GM18519 (cell line): ENCODE measurements around the gene VRK1.
"Not testable (repeated sequence)": the region's sequence is repeated elsewhere in the genome, so short reads cannot be mapped to it uniquely, and the experiment has no call there.

Experiments
- ATAC-seq: cut with Tn5 transposase; IDR thresholded peaks from one replicate; pipeline ENCODE4 v1.9.1; 2021; ENCODE audit warnings: mild to moderate bottlenecking, moderate library complexity; ENCODE audit not compliant: unreplicated experiment, low FRiP score

Gene VRK1

GRCh38 chr14:96796851-96797581 lies at the start of gene VRK1:
Gene VRK1 (plus strand): TSS chr14:96797382. CDS start chr14:96833472, 36,090 bp downstream.
- peak; percentile 94 for ATAC-seq

- no peak for ATAC-seq
Observed at GRCh38 chr14:96747608-96748007, 49.6 kb upstream of the VRK1 start.

DNA sequence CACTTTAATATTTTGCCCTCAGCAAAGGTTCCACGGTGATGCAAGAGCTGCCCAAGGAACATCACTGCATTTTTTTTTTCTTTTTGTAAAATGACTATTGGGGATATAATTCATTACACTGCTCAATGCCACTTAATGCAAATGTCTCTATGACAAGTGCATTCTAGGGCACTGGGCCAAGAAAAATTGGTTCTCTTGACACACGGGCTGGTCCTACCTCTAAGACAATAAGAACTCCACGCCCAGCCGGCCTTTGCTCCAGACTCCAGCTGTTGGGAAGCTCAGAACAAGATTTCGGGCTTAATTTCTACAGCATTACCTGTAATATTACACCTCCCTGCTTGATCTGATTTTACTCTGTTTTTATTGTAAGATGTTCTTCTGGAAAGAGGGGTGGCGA lies 48.8 kb upstream of the VRK1 start:
- ATAC-seq = no peak

- no peak for ATAC-seq
Observed at GRCh38 chr14:96751505-96751904, 45.7 kb upstream of the VRK1 start.

DNA sequence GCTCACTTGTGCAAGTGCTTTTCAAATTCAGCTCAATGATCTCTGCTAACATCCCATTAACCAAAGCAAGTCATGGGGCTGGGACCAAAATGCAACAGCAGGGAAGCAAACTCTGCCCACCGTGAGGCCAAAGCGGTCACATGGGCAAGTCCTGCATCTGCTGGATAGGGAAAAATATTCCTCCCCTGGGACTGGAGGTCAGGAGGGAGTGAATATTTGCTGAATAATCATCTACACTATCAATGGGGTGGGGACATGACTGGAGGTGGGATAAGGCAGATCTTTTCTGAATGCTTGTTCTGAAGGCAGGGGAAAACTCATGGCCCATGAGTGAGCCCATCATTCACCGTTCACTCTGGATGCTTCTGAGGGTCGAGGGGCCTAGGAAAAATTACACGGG lies 45.1 kb upstream of the VRK1 start:
- ATAC-seq = no peak

DNA sequence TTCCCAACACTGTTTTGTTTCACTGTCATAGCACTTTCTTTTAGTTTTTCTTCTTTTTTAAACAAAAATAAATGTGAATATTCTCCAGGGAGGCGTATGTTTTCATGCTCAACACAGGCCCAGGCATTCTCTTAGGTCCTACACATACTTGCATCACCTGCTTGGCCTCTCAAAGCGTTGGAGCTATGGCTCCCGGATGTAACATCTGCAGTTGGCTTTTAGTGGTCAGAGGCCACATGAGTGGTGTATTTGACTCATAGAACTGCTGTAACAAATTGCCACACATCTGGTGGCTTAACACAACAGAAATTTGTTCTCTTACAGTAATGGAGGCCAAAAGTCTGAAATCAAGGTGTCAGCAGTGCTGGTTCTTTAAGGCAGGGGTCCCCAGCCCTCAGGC lies 44.6 kb upstream of the VRK1 start:
- no peak for ATAC-seq

- ATAC-seq = no peak
Observed at GRCh38 chr14:96754162-96754844, 42.9 kb upstream of the VRK1 start.

DNA sequence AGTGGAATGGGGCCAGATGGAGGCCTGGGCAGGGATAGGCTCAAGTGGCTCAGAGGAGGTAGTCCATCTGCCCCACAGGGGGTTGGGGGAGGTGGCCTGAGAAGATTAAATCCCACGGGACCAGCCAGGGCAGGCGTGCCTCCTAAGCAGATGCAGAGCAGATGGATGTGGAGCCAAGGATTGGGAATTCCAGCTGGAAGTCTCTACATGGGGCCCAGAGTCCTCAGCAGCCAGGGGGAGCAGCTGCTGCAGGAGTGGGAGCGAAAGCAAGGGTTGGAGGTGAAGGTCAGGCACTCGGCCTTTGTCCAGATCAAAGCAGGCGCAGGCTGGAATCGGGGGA lies 42.4 kb upstream of the VRK1 start:
- ATAC-seq = no peak

DNA sequence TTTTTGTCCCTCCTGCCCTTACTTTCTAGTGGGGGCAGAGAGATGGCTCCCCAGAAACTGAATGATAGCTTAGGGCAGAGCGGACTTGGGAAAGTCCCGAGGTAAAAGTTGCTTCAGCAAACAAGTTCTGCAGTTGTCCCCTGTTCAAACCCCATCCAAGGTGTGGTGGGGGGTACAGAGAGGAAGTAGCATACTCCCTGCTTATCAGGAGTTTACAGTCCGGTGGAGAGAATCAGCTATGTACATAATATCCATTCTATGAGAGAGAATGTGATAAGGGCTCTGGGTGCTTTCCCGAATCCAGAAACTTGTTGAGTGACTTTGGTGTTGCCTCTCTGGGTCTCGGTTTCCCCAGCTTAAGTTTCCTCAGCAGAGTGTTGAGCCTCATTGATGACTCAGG lies 40.4 kb upstream of the VRK1 start:
- ATAC-seq = no peak

GRCh38 chr14:96757456-96757855 lies 39.7 kb upstream of the VRK1 start:
- no peak for ATAC-seq

GRCh38 chr14:96761066-96761465 lies 36.1 kb upstream of the VRK1 start:
- ATAC-seq = no peak

DNA sequence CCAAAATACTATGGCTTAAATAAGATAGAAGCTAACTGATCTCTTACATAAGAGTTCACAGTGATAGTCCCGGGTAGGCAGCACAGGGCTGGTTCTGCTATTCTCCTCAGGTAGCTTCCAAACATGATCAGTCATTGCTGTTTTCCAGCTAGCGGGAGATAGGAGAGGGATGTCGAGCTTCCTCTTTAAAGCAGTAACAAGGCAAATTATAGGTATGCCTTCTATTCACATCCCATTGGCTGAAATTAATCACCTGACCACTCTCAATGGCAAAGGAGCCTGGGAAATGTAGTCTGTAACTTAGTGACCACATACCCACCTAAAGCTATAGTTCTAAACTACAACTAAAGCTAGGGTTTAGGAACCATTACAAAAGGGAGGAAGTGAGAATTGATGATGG lies 34.5 kb upstream of the VRK1 start:
- peak; percentile 99 for ATAC-seq

DNA sequence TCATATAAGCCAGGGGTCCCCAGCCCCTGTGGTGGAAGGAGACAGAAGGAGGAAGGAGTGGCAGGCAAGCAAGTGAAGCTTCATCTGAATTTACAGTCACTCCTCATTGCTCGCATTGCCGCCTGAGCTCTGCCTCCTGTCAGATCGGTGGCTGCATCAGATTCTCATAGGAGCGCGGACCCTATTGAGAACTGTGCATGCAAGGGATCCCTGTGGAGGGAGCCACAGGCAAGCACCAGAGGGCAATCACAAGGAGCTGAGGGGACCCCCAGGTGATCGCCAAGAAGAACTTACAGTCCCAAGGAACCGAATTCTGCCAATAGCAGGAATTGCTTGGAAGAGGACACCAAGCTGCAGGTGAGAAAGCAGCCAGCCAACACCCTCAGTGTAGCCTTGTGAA lies 33.2 kb upstream of the VRK1 start:
- no peak for ATAC-seq

GRCh38 chr14:96765205-96765604 lies 32.0 kb upstream of the VRK1 start:
- not testable (repeated sequence) for ATAC-seq

DNA sequence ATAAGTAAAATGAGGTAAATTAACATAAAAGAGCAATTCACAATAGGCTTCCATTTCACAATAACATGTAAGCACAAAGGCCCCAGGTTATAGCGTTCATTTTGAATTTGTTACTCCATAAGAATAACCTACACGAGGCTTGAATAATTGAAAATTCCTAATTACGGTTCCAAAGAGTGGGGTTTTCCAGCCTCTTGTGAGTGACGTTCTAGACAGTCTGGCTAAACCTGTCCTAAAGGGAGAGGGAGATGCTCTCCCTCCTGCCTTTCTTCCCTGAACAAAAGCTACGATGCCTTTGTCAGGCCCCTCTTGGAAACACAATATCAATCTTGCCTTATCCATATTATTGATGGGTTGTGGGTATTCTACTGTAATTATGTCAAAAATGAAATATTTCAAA lies 24.3 kb upstream of the VRK1 start:
- no peak for ATAC-seq

DNA sequence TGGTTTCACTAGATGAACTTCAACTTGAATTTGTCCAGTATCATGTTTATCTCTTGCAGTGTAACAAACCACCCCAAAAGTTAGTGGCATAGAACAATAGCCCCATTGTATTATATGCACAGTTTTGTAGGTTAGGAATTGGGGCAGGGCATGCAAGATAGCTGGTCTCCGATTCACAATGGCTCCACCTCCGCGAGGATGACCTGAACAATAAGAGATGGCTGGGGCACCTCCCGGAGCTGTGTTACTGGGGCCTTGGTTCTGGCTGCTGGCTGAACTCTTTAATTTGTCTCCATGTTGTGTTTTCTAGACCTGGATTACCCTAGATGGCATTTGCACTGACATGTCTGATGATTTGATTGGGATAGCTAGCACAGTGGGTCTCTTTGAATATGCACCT lies 20.4 kb upstream of the VRK1 start:
- no peak for ATAC-seq

DNA sequence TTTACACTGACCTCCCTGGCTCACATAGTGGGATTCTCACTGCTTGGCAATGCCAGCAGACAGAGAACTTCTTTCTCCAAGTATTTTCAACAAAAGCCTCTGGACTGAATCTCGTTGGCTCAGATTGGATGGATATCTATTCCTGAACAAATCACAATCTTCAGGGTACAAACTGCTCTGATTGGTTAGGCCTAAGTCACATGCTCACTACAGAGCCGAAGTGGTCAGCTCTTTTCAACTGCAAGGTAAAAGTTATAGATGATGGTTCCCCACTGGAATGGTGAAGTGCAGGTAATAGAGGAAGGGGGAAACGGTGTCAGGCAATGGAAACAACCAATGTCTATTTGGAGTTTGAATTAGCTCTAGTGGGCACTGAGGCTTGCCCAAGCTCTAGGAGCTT lies 16.7 kb upstream of the VRK1 start:
- ATAC-seq = no peak

GRCh38 chr14:96781371-96781770 lies 15.8 kb upstream of the VRK1 start:
- ATAC-seq = no peak

DNA sequence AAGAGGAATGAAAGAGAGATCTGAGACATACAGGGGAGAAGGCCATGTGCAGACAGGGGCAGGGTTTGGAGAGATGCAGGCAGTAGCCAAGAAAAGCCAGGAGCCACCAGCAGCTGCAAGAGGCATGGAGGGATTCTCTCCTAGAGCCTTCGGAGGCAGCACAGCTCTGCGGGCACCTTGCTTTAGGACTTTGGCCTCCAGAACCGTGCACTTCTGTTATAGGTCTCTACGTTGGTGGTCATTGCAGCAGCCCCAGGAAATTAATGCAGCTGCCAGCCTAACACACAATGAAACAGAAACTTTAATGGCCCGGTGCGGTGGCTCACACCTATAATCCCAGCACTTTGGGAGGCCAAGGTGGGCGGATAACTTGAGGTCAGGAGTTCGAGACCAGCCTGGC lies 14.7 kb upstream of the VRK1 start:
- ATAC-seq = no peak

DNA sequence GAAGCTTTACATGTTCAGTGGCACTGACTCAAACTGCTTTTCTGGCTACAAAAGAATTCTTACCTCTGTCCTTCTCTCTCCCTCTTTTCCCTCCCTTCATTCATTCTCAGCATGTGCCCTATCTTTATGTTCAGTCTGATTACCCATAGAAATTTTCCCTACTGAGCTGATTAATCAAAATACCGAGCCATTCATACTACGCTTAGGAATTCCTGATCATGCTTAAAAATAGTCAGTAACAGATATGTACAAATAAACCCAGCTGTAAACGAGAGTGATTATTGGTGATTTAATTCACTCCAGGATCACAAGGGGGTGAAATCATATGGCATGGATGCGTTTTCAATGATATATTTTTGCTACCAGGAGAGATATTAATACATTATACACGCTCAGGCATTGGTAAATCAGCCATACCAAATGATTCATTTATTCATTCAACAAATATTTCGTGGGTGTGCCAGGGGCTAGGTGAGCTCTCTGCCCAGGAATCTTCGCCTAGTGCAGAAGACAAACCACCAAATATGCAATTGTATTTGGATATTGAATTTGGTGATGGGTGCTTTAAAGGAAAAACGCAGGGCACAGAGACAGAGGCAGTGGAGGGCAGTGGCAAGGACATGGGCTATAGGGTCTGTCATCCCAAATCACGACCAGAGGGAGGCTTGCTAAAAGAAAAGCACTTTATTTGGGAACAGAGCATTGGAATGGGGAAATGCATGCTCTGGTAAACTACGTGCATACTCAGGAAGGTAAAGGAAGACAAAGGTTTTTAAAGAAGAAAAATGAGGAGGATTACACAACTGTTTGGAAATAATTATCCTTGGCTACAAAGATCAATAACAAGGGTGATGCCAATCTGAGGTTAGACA lies 13.9 kb upstream of the VRK1 start:
- ATAC-seq = no peak

DNA sequence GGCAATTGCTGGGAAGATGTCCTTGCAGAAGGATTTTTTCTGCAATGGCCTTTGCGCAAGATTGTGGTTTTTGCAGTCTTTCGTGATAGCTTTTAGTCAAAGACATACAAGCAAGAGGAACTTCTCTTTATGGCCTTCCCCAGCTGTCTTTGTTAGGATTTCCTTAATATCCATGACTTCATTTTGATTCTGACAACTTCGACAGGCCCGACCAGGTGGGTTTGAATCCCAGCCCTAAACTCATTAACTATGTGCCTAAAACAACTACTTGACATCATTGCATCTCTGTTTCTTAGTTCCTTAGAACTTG lies 13.3 kb upstream of the VRK1 start:
- ATAC-seq = no peak

DNA sequence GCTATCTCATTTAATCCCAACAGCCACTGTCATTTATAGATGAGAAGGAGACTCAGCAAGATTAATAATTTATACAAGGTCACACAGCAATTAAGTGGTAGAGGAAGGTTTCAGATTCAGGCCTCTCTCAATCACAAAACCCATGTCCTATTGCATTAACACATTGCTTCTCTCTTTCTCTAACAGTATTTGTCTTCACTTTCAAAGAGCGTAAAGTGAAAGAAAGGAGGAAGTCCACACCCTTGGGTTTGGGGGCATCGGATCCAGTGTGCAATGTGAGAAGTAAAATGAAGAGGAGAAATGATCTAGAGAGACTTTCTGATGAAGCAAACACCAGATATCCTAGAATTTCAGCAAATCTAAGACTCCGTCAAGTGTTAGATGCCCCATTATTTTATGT lies 7.0 kb upstream of the VRK1 start:
- ATAC-seq = no peak
